ENCODE data around the gene HILPDA.
"Not testable (repeated sequence)": the region's sequence is repeated elsewhere in the genome, so short reads cannot be mapped to it uniquely, and the experiment has no call there.

Gene HILPDA

GRCh38 chr7:128488134-128488533, 32.5 kb downstream of the HILPDA start:
- not testable (repeated sequence) for H3K36me3 ChIP-seq; H3K9me3 ChIP-seq; H3K27ac ChIP-seq; H3K4me3 ChIP-seq (ENCODE audit: low read depth in 1 of 2, low read length in 1 of 2); H3K27me3 ChIP-seq; H3K4me1 ChIP-seq (ENCODE audit: control insufficient read depth in 1 of 2, insufficient read depth in 1 of 2, low read depth in 1 of 2, low read length in 1 of 2)

GRCh38 chr7:128497405-128497804, 41.7 kb downstream of the HILPDA start:
- Histone ChIP-seq H3K4me1 (ENCODE audit: control insufficient read depth in 1 of 2, insufficient read depth in 1 of 2, low read depth in 1 of 2, low read length in 1 of 2) (no peaks in the 10 kb centered on the region), H3K27ac (no peak overlapping the region), H3K4me3 (ENCODE audit: low read depth in 1 of 2, low read length in 1 of 2) (no peak overlapping the region), H3K9me3 (no peaks in the 10 kb centered on the region), H3K27me3 (no peaks in the 10 kb centered on the region), H3K36me3 (peaks cover 34% of the 10 kb centered on the region)
- TF ChIP-seq CTCF (IDR thresholded peaks at IDR 0.05), result no peak

- not testable (repeated sequence) for H3K9me3 ChIP-seq, H3K27ac ChIP-seq, H3K36me3 ChIP-seq
Observed at GRCh38 chr7:128505416-128505815, 49.7 kb downstream of the HILPDA start.

GRCh38 chr7:128506819-128507218, 51.1 kb downstream of the HILPDA start:
- not testable (repeated sequence) for H3K4me1 ChIP-seq (ENCODE audit: control insufficient read depth in 1 of 2, insufficient read depth in 1 of 2, low read depth in 1 of 2, low read length in 1 of 2); H3K4me3 ChIP-seq (ENCODE audit: low read depth in 1 of 2, low read length in 1 of 2); H3K27ac ChIP-seq; H3K36me3 ChIP-seq; H3K27me3 ChIP-seq; H3K9me3 ChIP-seq

More at GRCh38 chr7:128505416-128505815, 49.7 kb downstream of the HILPDA start:
- H3K27me3 ChIP-seq; H3K4me3 ChIP-seq (ENCODE audit: low read depth in 1 of 2, low read length in 1 of 2); H3K4me1 ChIP-seq (ENCODE audit: control insufficient read depth in 1 of 2, insufficient read depth in 1 of 2, low read depth in 1 of 2, low read length in 1 of 2): not testable (repeated sequence)

- H3K36me3 ChIP-seq; H3K4me3 ChIP-seq (ENCODE audit: low read depth in 1 of 2, low read length in 1 of 2); H3K9me3 ChIP-seq; H3K27me3 ChIP-seq; H3K4me1 ChIP-seq (ENCODE audit: control insufficient read depth in 1 of 2, insufficient read depth in 1 of 2, low read depth in 1 of 2, low read length in 1 of 2); H3K27ac ChIP-seq: not testable (repeated sequence)
Observed at GRCh38 chr7:128507321-128507993, 51.8 kb downstream of the HILPDA start.

All from neutrophil (primary cell).